HG03571 (cell line): Measurements from ENCODE around the gene MTMR12.
A peak's percentile ranks its signal among the peaks of the same experiment; 100 is the strongest.
"Not testable (repeated sequence)": the region's sequence is repeated elsewhere in the genome, so short reads cannot be mapped to it uniquely, and the experiment has no call there.

Experiments used
- ATAC-seq: cut with Tn5 transposase; IDR thresholded peaks from one replicate; pipeline ENCODE4 v1.9.1; 2021; ENCODE audit not compliant: unreplicated experiment

Gene MTMR12

DNA sequence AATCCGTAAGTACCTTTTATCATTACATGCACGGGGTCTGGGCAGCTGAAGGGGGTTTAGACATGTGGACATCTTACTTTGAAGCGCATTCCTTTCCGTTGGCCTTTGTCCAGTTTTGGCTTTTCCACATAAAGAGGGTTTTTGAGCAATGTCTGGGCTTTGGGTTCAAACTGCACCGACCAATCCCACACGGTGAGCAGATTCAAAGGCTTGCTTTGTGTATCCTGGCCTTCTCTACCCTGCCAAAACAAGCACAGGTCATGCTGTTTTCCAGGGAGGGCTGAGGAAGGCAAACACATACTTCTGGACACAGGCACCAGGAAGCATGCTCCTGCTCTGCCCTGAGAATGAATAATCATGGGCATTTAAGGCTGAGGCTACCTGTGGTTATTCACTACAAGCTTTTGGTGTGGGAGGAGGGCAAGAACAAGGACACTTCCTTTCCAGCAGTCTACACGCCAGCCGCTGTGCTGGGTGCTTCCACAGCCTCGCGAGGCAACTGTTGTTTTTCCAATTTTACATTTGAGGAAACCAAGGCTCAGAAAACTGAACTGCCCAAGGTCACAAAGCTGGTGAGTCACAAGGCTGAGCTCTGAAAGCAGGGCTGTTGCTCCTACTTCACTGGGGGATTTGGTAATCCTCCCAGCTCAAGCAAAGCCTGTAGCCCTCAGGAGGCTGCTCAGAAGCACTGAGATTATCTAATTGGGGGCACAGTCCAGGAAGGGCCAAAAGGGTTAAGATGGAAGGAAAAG is 78.9 kb downstream of the MTMR12 start:
- no peak for ATAC-seq

DNA sequence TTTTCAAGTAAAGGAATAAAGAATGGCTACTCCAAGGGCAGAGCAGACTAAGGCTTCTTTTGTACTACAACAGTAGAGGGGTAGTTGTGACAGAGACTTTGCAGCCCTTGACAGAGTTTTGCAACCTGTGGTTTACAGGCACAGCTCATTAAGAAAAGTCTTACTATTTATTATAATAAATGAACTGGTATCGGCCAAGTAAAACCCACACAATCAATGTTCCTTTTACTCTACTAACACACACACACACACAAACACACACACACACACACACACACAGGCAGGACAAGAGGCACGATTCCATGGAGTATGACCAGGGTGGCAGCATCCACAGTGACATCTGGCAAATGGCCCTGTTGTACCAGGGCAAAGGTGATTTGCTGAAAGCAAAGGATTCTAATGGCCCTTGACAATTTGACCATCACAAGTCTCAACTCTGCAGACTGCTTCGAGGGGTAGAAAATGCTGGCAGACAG is 79.5 kb downstream of the MTMR12 start:
- ATAC-seq, result no peak

DNA sequence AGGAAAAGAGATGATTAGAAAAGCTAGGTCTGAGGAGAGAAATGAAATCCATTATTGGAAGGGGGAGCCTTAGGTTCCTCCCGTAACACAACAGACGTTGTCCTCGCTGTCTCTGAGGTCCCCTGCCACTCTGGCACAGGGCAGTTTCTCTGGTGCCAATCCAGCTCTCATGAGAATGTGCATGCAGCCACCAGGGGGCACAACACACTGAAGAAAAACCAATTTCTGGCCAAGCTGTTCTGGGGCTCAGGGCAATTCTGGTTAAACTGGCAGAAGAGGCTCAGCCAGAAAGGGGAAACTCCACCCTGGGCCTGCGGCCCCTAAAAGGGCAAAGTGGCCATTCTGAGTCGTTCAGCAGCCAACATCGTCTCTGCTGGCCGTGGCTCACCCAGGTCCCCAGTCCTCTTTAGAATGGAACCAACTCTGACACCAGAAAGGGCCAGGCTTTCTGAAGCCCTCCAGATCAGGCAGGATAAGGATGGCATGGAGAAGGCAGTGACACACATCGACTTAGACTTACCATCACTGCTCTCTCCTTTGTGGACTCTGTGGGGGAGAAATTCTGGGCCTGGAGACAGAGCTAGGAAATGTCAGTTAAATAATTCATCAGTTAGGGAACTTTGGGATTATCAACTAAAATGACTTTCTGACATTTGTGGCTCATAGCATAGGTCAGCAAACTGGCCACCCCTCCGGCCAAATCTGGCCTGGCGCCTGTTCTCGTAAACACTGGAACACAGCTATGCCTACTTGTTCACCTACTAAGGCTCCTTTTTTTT is 80.1 kb downstream of the MTMR12 start:
- ATAC-seq, result peak; percentile 76

DNA sequence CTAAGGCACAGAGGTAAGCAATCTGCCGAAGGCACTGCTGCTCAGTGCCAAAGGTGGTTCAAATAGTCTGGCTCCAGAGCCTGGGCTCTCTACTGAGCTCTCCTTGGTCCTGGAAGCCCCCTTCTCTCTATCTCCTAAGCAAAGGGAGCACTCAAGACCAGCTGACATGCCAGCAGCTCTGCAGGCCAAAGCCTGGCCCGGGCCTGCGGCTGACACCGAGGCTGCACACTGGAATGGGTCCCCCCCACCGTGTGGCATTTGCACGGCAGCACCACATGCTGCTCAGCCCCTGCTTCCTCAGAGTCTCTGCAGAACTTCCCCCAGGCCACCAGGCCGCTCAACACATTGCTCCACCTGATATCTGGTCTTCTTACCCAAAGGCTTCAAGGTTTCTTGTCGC is 80.8 kb downstream of the MTMR12 start:
- no peak for ATAC-seq

DNA sequence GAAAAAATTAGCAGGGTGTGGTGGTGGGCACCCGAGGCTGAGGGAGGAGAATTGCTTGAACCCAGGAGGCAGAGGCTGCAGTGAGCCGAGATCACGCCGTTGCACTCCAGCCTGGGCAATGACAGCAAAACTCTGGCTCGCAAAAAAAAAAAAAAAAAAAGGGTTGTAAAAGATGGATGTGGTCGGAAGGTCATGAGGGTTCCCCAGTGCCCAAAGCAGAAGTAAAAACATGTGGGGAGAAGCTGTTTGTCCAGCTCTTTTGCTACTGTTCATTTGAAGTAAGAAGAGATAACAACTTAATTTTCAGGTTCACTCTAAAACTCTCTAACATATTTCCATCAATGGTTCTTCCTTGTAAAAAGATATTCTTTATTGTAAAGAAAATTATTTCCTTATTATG is 81.5 kb downstream of the MTMR12 start:
- ATAC-seq, result no peak

DNA sequence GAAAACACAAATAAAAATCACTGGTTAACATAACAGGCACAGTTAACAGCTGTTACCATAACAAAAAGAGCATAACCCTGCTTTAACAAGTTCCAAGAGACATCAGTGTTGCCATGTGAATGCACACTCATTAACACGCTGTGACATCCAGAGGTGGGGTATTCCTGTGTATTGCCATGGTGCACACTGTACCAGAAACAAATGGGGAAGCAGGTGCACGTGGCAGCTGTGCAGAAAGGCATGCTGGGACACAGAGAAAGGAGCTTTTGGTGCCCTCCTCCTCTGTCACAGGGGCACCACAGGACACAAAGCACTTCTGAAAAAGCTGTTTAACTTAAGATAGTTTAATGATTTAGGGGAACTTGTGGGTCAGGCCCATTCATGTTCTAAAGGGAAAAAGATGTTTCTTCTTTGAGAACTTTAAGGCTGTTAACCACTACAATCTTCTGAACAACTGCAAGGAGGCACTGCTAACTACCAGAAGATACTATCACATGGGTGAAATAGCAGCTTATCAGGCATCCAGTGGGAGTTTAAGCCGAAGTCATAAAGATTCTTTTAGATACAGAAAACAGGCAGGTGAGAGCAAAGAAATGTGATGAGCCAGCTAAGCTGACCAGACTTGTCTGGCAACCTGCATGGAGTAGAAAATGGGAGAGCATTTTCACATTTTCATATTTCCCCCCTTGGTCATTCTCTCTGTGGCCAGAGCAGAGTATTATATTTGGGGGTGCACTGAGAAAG is 82.2 kb downstream of the MTMR12 start:
- no peak for ATAC-seq

DNA sequence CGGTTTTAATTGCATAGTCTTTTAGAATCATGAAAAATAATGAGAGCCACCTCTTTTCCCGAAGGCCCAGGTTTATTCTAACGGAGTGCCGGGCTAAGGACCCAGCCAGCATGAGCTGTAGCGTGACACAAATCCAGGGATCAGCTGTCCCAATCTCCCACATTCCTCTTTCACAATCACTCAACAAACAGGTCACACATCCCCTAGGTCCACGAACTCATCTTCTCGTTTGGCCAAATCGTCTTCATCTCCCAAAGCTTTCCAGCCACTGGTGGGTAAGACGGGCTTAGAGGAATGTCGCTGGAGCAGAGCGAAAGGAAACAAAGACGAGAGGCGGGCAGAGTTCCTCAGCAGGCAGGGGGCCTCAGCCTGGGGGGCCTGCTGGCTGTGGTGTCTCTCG is 83.2 kb downstream of the MTMR12 start:
- no peak for ATAC-seq

DNA sequence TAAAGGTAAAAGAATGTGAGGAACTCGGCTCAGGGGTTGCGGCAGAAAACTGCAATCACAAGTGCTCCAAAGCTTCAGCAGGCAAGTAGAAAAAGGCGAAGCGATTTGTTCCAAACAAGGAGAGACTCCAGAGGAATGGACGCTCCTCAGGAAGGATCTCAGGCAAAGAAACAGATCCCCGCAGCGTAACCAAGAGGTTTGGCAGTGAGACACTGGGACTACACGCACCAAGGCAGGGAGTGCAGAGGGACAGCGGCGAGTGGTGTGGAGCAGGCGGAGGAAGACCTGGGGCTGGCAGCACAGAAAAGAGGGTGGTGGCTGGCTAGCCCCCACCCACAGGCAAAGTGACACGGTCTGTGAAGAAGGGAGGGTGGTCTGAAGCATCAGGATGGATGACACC is 83.9 kb downstream of the MTMR12 start:
- ATAC-seq, result no peak

DNA sequence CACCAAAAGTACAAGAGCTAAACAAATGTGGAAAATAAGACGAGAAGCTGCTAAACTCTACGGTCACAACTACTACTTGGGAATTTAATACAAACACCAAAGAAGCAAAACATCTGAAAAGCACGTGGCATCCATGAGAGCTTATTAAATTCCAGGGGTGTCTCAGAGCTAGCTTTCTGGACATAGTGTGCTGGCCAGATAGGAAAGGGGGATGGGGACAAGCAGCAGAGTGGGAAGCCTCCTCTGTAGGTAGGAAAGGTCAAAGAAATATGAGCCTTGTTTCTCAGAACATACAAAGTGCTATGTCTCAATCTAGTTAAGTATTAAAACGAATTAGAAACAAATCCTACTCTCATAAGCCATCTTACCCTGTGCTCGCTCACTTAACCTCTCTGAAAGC is 87.3 kb downstream of the MTMR12 start:
- no peak for ATAC-seq

DNA sequence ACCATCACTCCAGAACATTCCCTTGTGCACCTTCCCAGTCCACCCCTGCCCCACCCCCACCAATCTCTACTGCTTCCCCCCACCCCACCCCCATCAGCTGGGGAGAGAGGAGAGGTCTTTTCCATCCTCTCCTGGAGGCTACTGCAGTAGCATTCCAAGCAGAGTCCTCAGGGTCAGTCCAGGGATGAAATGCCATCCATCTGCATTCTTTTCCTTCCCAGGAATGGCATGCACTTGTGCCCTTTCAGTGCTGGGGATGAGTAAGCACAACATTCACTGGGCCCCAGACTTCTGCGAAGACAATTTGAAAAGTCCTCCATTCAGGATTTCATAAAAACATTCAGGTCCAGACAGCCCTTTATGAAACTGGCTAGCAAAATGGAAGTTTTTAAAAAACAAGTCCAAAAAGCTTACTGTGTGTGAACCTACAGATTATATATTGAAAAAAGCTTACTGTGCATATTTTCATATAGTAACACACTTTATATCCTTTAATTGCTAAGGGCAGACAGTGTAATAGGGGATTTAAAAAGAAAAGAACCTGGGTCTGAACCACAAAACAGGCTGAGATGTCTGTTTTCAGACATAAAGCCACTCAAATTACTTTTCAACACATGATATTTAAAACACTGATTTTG is 88.6 kb downstream of the MTMR12 start:
- no peak for ATAC-seq

DNA sequence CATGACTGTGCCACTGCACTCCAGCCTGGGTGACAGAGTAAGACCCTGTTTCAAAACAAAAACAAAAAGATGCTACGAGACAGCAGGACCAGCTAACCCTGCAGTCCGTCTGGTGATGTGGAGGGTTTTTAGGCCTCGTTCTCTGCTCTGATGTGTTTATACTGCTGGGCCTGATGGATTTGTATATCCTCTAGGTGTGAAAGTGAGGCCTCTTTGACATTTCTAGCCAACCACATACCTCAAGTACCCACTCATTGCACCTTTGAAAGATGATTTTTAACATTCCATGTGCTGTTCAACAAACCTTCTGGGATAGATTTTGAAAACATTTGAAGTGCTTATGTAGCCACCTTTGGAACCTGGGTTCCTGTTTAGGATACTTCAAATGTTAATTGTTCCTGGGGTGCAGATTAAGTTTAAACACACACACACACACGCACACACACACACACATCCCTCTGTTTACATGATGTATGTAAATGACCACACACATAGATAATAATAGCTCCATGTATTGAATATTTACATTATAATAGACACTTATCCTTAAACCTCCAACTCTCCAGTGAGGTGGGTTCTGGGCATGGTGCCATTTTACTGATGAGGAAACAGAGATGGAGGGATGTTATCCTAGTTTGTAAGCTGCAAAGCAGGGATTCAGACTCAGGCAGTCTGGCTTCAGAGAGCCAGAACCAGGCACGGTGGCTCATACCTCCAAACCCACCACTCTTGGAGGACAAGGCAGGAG is 89.8 kb downstream of the MTMR12 start:
- no peak for ATAC-seq

DNA sequence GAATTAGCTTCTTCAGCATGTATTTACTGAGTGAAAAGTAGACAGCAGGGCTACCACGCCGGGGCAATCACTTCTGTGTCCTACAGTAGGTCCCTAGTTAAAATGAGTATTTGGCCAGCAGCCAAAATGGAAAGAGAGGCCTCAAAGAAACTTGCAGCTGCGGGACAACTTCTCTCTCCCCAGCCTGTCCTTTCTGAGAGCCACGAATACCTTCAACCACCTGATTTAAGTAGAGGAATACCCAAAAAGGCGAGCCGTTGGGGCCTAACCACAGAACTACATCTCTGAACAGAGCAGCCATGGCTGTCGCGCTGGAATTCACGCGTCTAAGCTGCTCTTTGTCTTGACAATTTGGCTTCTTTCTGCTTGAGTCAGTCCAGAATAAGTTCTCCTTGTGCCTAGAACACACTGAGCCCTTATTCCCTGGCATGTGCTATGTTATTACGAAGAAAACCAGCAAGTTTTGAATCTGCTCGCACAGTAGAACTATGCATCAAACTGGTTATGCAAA is 94.8 kb downstream of the MTMR12 start:
- no peak for ATAC-seq

DNA sequence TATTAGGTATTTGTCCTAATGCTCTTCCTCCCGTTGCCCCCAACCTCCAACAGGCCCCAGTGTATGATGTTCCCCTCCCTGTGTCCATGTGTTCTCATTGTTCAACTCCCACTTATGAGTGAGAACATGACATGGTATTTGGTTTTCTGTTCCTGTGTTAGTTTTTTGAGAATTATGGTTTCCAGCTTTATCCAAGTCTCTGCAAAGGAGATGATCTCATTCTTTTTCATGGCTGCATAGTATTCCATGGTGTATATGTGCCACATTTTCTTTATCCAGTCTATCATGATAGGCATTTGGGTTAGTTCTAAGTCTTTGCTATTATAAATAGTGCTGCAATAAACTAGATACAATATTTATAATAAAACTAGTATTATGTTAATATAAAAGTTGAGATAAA is 98.4 kb downstream of the MTMR12 start:
- not testable (repeated sequence) for ATAC-seq

DNA sequence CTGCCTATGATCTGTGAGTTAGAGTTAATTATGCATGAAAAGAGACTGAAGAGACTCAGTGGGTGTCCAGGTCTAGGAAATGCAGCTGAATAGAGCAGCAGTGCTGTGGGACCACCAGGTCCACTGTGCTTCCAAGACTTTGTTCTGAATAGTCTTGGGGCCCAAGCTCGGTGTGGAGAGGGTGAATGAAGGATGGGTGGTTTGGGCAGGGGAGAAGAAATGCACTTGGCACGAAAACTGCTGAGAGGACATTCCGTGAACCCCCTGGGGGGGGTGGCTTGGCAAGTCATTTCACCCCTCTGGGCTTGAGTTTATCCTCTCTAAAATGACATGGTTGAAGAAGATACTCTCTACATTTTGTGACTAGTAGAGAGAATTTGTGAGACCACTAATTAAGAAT is 102.6 kb downstream of the MTMR12 start:
- no peak for ATAC-seq

DNA sequence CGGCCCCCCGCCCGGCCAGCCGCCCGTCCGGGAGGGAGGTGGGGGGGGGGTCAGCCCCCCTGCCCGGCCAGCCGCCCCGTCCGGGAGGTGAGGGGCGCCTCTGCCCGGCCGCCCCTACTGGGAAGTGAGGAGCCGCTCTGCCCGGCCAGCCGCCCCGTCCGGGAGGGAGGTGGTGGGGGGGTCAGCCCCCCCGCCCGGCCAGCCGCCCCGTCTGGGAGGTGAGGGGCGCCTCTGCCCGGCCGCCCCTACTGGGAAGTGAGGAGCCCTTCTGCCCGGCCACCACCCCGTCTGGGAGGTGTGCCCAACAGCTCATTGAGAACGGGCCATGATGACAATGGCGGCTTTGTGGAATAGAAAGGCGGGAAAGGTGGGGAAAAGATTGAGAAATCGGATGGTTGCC is 103.9 kb downstream of the MTMR12 start:
- ATAC-seq, result not testable (repeated sequence)

DNA sequence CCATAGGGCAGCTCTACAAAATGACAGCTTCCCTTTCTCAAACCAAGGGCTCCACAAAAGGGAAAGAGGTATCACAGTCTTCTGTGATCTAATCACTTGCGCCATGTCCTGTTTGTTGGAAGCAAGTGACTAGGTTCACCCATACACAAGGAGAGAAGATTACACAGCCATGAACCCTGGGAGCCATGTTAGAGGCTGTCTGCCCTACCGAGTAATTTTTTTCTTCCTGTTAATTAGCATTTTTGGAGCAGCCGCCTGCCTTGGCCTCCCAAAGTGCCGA is 105.4 kb downstream of the MTMR12 start:
- ATAC-seq, result no peak

DNA sequence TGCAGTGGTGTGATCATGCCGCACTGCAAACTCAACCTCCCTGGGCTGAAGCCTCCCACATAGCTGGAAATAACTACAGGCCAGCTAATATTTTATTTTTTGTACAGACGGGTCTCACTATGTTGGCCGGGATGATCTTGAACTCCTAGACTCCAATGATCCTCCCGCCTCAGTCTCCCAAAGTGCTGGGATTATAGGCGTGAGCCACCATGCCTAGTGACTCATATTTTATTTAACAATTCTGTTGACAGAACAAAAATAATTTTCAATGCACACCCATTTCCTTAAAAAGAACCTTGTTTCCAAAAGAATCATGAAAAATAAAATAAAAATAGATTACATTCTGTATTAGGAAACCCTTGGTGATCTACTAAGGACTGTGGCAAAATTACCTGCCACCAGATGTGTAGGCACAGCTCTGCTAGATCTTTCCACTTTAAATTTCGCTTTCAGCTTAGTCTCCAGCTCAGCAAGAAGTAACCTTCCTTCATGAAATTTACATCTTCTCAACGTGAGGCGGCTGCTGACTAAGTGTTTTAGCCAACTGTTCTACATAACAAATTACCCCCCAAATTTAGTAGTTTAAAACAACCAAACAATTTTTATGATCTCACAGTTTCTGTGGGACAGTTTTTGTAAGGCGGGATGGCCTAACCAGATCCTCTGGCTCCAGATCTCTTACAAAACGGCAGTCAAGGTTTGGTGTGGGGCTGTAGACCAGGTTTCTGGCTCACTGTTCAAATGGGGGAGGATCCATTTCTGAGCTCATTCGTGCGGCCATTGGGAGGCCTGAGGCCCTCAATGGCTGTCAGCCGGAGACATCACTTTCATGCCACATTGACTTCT is 106.0 kb downstream of the MTMR12 start:
- no peak for ATAC-seq

DNA sequence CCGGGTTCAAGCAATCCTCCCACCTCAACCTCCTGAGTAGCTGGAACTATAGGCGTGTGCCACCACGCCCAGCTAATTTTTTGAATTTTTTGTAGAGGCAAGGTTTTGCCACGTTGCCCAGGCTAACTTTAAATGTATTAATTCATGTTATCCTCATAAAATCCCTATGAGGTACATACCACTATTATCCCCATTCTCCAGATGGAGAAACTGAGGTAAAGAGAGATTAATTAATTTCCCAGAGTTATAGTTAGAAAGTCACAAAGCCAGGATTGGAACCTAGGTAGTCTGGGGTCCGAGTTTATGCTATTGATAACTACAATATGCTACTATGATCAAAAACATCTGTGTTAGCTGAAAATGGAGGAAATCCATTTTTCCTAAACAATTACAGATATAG is 106.7 kb downstream of the MTMR12 start:
- ATAC-seq, result no peak

DNA sequence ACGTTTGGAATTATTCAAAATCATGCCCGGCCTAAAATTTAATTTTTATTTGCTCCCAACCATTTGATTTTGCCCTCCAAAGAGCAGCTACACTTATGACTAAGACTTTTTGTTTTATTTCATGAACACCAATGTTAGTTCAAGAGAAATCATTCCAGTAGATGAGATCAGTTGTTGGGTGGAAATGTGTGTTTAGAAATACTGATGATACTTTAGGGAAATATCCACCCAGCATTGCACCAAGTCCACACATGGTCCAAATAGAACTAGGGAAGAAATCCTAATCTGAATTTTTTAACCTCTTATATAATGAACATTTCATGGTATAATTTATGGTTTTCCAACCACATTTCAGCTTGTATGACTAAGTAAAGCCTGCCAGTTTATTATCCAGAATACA is 110.3 kb downstream of the MTMR12 start:
- no peak for ATAC-seq
